ENCODE results near the gene IFITM2.

DNA sequence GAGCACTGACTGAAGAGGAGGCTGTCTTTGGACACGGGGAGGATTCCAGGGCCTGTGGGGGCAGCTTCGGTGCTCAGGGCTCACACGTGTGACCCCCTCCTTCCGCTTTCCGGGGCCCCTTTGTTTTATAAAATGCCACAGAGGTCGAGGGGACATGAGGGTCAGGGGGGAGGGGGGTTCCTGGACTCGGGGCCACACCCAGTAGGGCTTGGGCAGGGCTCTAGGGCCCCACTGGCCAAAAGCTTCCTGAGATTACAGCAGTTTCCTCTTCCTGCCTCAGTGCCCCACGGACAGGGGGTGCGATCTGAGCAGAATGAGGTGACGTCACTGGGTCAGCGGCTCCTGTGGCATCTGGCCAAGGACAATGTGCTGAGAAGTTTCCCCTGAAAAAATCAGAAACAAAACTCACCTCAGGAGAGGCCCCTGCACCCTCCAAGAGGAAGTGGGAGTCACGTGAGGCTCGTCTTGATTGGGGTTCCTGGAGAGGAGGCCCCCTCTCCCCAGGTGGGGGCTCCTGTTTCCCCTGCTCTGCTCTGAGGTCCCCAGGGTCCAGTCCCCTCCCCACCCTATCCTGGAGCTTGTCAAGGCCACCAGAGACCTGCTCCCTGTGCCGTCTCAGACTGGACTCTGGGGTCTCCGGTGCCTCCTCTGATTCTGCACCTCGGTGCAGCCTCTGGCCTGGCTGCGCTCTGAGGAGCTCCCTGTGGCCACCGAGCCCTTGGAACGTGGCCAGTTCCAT is 19.4 kb downstream of the IFITM2 start:
- peak in 1 of 2 donors; percentile 35 for TF ChIP-seq POLR2A (IDR thresholded peaks at IDR 0.05)
- TF ChIP-seq, protein P1, sequence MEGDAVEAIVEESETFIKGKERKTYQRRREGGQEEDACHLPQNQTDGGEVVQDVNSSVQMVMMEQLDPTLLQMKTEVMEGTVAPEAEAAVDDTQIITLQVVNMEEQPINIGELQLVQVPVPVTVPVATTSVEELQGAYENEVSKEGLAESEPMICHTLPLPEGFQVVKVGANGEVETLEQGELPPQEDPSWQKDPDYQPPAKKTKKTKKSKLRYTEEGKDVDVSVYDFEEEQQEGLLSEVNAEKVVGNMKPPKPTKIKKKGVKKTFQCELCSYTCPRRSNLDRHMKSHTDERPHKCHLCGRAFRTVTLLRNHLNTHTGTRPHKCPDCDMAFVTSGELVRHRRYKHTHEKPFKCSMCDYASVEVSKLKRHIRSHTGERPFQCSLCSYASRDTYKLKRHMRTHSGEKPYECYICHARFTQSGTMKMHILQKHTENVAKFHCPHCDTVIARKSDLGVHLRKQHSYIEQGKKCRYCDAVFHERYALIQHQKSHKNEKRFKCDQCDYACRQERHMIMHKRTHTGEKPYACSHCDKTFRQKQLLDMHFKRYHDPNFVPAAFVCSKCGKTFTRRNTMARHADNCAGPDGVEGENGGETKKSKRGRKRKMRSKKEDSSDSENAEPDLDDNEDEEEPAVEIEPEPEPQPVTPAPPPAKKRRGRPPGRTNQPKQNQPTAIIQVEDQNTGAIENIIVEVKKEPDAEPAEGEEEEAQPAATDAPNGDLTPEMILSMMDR (IDR thresholded peaks at IDR 0.05 in 4 of 5, conservative IDR thresholded peaks at IDR 0.05 in 1 of 5), result no peak
